ENCODE results near the gene LATS2.
"Not testable (repeated sequence)": the region's sequence is repeated elsewhere in the genome, so short reads cannot be mapped to it uniquely, and the experiment has no call there.

LATS2 gene

DNA sequence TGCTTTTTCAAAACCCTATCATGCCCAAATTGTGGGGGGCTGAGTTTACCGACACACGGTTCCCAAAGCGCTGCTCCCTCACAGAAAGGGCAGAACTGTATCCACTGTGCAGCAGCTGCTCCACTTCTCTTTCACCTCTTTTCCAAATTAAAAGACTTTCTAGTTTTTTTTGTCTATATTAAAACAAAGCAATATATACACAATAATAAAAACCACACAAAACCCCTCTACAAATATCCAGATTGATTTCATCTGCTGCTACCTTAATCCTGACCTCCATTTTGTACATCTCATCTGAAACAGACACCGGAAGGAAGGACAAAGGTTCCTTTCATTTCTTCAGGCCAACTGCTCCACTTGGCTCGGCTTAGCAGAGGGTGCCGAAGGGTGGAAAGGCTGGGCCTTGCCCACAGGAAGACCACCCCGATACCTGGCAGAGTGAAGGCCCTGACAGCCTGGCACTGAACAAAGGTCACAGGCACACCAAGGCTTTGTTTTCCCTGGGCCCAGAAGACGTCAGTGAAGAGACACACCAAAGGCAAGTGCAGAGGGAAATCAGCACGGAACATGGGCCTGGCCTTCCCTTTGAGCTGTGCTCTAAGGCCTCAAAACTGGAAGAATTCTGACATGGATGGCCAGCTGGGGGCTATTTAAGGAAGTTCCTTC, 71.6 kb downstream of the LATS2 start:
- no peak for DNase-seq

DNA sequence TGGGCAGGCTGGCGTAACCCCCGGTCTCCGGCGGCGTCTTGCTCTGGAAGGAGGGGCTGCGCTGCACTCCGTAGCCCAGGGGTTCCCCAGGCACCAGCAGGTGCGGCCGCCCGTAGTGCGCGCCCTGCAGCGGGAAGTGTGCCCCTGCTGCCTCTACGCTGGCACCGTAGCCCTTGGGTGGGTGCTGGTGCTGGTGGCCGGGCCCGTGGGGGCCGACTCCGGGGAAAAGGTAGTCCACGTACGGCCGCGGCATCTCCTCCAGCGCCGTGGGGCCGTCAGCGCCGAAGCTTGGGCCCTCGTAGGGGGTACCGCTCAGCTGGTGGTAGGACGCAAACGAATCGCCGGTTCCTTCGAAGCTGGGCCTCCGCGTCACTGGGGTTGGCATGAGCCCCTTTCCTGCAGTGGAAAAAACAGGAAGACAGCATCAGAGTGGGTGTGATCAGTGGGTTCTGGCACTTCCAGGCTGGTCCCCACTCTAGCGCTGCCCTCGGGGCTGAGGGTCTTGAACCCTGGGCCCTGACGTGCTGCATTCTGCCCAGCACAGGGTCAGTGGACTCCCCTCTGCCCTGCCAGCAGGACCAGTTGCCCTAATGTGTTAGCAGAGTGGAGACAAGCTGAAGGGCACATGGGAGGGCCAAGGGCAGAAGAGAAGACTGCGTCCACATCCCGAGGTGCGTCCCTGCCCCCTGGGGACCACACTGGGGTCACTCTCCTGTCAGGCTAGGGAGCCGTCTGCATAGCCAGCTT, 72.3 kb downstream of the LATS2 start:
- no peak for DNase-seq

DNA sequence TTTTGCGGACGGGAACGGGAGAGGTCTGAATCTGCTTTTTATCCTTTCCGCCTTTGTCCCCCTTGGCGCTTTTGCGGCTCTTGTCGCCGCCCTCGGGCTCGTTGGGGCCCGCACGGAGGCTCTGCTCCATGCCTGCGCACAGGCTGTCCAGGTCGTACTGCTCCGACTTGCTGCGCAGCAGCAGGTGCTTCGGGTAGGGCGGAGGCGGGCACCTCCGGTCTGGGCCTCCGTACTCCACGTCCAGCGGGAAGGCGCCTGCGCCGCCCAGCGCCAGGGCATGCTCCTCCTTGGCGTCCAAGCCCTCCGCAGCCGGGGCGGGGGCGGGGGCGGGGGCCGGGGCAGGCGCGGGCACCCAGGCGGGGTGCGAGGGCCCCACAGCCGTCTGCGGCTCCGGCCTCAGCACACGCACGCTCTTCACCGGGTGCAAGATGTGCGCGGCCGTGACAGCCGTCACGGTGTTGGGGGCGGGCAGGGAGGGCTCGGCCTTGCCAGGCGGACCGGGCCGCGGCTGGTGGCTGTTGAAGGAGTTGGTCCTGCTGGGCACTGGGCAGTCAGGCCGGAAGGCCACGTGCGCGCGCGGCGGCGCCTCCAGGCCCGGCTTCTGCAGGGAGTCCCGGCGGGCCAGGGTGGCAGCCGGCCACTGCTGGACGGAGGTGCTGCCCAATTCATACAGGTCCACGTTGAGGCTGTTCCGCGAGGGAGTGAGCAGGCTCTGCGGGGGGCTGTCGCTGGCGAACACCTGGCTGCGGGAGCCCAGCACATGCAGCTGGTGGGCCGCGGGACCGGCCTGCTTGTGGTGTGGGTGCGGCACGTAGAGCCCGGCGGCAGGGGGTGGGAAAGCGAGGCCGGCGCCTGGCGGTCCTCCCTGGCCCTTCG, 73.1 kb downstream of the LATS2 start:
- no peak for DNase-seq

DNA sequence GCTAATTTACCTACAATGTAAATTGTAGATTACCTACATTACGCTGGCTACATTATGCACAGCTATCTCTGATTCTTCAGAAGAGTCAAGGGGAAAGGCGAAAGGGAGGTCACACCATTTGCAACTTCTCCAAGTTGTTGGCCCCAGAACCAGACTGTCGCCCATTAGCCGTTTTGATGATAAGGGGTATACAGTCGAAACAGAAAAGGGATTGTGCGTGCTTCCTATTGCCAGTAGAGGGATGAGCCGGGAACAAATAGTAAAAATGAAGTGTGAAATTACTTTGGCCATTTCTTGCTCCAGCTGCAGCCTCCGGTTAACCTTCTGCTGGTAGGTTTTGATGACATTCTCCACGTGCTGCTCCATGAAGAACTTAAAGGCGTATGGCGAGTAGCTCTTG, 73.8 kb downstream of the LATS2 start:
- DNase-seq = no peak

DNA sequence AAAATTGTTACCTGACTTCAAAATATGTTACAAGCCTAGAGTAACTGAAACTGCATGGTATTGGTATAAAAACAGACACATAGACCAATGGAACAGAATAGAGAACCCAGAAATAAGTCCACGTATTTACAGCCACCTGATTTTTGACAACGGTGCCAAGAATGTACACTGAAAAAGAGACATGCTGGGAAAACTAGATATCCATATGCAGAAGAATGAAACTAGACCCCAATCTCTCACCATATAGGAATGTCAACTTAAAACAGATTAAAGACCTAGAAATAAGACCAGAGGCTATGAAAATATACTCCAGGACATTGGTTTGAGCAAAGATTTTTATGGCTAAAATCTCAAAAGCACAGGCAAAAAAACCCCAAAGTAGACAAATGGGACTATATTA, 76.5 kb downstream of the LATS2 start:
- no peak for DNase-seq

DNA sequence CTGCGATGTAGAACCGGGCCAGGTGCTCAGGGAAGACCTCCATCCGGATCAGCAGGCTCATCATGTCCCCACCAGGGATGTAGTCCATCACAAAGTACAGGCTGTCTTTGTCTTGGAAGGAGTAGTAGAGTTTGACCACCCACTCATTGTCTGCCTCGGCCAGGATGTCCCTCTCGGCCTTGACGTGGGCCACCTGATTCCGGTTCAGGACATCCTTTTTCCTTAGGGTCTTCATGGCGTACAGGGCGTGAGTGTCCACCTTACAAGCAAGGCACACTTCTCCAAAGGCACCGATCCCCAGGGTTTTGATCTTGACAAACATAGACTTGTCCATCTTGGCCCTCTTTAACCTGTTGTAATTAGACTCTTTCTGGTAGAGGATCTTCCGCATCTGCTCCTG, 78.0 kb downstream of the LATS2 start:
- no peak for DNase-seq

DNA sequence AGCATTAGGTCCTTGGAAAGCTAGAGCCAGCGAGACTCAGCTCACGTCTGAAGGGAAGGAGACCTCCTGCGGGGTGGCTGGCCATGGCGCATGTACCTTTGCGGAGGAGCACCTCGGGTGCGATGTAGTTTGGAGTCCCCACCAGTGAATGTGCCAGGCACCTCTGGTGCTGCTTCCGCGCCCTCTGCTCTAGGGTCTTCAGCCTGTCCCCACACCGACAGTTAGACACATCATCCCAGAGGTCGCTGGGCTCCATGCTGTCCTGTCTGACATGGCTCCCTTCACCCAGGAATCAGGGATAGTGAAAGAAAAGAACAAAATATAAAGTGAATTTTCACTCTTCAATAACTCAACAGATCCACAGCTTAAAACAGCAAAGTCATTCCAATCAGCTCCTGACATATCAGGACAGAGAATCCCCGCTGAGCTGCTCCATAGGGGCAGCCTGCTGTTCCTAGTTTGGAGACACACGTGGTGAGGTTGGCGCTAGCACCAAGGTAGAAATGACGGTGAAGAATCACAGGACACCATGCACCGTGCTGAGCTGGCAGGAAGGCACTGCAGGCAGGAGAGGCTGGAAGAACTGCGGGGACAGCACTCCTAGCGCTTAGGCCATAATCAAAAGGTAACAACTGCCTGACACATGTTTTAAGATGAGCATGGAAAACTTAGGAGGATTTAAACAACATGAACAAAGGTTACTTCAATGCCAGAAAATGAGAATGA, 79.9 kb downstream of the LATS2 start:
- no peak for DNase-seq

DNA sequence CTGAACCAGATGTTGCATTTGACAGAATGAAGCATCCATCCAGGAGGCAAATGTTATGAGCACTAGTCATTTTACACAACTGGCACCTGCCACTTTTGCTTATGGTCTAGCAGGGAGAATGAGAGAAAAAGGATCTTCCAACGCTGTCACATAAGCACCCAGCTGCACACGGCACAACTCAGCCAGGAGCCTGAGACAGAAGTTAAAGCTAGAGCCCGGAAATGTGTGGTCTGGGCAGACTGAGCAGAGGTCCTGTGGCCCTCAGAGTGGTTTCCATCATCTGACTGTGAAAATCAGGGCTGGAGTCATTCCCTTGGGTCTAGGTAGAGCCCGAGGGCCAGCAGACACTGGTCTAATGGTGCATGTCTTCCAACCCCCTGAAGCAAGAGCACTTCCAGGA, 80.5 kb downstream of the LATS2 start:
- no peak for DNase-seq

DNA sequence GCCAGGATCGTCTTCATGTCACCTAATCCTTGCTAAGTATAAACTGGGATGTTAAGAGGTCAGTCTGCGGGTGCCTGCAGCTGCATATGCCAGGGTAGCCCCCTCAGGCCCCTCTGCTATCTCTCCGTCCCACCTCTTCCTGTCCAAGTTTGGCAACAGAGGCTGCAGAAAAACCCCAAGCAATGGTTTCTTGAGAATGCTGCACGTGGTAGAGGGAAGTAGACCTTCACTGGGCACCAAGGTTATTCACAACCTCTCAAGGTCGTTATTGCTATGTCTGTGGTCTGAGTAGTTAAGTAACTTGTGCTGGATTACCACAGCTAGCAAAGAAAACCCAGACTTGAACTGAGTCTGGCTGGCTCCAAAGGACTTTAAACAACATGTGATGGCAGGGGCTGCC, 81.0 kb downstream of the LATS2 start:
- DNase-seq = no peak

DNA sequence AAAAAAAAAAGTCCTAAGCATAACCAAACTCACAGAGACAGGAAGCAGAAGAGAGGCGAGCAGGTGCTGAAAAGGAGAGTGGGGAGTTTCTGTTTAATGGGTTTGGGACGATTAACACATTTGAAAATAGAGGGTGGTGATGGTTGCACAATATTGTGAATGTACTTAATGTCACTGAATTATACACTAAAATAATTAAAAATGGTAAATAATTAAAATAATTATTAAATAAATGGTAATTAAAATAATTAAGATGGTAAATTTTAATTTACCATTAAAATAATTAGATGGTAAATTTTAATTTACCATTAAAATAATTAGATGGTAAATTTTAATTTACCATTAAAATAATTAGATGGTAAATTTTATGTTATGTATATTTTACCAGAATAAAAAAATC, 84.0 kb downstream of the LATS2 start:
- no peak for DNase-seq

DNA sequence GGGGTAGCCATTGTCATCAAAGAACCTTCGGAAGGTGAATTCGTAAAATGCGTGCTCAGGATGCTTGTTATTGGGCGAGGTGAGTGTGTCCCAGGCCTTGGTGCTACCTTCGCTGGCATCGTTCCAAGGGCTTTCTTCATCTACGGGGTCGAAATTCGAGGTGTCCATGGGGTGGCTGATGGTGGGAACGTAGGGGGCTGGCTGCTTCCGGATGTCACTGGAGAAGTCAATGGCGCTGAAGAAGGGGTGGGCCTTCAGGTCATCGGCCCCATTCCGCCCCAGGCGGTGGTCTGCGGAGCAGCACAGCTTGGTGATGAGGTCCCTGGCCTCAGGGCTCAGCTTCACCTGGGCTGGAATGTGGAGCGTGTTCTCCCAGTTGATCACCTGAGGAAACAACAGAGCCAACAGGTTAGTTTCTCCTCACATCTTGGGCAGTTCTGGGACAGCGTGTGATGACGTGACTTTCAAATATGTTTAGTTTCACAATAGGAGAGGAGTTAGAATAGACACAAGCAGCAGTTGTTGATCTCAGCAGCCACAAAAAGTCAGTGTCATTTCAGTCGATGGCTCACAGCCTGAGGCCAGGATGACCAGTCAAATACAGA, 86.3 kb downstream of the LATS2 start:
- DNase-seq = no peak

DNA sequence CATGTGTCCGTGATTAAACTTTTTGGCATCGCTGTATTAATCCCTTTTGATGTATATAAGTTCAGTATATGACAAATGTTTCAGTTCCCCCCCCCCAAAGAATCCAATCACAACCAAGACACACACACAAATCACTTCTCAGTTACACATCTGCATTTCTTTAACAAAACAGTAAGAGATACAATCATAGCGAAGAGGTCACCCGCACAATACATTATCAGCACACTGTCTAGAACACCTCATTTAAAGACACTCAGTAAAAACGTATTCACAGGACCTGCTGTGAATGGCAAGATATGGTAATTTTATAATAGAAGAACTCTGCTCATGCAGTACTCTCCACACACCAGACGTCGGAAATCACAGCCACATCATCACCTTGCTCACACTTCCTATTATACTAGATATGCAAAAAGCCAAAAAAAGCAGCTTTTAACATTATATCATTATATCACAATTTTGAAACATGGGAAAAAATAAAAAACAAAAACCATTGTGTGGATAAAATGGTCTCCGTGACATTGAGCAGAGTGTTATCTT, 87.4 kb downstream of the LATS2 start:
- no peak for DNase-seq

DNA sequence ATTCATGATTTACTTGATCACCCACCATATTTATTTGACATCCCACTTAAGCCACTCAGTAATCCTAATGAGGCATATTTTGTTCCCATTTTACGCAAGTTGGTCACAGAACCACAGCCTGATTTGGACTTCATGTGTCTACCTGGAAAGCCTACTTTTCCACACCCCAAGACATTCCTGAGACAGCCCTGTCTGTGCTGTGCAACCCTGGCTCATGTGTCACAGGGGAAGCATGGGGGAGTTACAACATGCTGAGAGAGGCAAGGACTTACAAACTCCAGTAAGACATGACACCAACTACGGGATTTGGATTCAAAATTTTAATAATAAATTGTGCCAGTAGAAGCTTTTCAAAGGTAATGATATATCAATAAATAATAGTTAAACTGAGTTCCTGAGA, 88.7 kb downstream of the LATS2 start:
- no peak for DNase-seq

DNA sequence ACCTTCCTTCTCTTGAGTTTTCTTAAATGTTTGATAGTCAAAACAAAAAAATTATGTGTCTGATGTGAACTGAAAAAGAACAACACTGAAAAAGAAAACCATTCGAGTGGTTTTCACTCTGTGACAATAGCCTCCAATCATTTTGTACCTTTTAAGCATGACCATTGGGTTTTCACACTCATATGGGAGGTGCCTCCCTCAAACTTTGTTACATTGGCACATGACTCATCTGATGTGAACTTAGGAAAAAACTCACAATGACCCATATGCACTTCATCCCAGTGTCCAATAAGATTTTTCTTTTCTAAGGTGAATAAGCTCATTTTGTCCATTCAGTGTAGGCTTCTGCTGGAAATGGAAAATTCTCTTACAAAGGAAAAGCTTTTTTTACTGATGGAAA, 92.2 kb downstream of the LATS2 start:
- DNase-seq = no peak

DNA sequence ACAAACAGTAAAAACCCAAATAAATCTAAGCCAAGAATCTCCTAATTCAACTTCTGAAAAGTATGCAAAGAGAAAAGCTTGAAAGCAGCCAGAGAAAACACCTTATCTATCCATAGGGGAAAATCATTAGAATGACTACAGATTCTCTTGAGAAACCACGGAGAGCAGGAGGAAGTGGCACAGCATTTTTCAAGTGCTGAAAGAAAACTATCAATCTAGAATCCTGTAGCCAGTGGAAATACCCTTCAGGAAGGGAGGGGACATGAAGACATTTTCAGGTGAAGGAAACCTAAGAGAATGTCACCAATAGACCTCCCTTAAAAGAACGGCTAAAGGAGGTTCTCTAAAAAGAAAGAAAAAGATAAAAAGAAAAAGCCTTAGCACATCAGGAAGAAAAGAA, 92.6 kb downstream of the LATS2 start:
- DNase-seq = no peak

DNA sequence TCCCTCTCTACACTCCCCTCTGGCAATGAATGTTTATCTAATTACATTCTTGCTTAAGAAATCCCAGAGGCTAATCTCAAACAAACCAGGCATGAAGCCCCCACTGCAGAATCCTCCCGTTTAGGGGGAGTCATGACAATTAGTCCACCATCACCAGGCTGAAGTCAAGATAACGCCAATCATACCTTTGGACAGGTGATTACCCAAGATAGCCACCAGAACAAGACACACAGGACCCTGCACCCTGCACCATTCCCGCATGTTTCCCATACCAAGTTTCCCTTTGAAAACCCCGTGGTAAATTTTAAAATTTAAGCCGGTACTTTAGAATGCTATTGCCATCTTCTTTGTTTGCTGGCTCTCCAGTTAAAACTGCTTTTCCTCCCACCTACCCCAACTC, 94.0 kb downstream of the LATS2 start:
- DNase-seq = no peak

DNA sequence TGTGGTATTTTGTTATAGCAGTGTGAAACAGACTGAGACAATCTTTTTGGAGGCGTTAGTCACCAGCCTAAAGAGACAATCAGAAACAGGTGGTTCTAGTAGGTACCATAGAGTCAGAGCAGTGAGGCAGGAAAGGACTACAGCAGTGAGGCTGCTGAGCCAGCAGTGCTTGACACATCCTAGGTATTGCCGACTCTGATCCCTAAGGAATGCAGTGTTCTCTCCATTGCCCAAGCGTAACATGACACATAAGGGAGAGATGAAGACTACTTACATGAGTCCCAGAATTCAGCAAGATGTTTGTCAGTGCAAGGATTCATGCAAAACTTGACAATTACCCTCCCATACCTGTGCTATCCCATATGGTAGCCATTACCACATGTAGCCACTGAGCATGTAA, 96.5 kb downstream of the LATS2 start:
- DNase-seq = no peak

DNA sequence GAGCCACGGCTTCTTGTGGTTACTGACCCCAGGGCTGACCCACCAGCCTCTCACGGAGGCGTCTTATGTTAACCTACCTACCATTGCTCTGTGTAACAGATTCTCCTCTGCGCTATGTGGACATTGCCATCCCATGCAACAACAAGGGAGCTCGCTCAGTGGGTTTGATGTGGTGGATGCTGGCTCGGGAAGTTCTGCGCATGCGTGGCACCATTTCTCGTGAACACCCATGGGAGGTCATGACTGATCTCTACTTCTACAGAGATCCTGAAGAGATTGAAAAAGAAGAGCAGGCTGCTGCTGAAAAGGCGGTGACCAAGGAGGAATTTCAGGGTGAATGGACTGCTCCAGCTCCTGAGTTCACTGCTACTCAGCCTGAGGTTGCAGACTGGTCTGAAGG, 99.7 kb downstream of the LATS2 start:
- DNase-seq = not testable (repeated sequence)

DNA sequence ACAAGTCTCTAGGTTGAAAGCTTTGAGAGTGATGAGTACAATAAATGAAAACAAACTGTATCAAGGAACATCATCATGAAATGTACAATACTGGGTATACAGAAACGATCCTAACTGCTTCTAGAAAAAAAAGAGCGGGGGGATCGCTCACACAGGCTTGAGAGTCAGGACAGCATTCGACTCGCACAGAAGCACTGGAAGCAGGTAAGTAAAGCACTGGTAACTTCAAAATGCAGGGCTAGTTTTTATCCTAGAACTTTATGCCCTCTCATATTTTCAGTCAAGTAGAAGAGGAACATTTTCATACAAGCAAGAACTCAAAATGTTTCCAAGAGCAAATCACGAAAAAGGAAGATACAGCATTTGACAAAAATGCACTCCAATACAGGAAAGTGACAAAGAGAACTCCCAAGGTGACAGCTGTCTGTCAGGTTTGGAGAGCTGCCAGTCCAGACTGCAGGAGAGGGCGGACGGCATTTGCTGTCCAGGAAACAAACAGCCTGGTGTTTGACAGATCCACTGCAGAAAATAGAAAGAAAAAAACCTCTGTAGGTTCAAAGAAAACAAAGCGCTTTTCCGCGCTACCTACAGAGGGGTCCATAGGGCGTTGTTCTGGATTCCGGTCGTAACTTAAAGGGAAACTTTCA, 100.6 kb downstream of the LATS2 start:
- DNase-seq = no peak

DNA sequence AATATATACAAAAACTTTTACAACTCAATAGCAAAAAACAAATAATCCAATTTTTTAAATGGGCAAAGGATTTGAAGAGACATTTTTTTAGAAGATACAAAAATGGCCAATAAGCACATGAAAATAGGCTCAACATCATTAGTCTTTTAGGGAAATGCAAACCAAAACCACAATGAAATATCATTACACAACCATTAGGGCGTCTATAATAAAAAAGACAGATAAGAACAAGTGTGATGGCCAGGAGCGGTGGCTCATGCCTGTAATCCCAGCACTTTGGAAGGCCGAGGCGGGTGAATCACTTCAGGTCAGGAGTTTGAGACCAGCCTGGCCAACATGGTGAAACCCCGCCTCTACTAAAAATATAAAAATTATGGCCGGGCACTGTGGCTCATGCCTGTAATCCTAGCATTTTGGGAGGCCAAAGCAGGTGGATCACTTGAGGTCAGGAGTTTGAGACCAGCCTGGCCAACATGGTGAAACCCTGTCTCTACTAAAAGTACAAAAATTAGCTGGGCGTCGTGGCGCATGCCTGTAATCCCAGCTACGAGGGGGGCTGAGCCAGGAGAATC, 104.3 kb downstream of the LATS2 start:
- DNase-seq = not testable (repeated sequence)

DNA sequence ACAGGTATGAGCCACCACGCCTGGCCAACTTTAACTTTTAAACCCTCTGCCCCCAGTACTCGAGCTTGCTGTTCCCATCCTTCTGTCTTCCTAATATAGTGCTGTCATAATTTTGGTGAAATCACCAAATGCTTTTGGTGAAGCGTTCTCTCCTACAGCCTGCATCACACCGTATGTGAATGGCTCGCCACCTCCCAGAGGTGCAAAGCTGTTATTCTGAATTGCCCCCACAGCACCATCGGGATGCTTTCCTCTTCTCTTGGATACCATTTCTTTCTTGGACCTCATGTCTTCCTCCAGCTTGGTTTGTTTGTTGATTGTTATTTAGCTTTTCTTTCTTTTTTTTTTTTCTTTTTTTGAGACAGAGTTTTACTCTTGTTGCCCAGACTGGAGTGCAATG, 105.9 kb downstream of the LATS2 start:
- DNase-seq = no peak
